Neural cell (in vitro differentiated cells): Measurements from ENCODE around the gene MALAT1. TPM values are rescaled to one million over a fixed set of nuclear protein-coding genes. Genes with fewer than 3 reads are reported as not detected.

Experiments
- H2AFZ ChIP-seq: fragments of 200-600, 300-800 bp; sonication (generic), shearing (Covaris generic); 2 replicates; pipeline ENCODE4 v1.6.0; 2014; ENCODE audit warnings: low read depth, mild to moderate bottlenecking, antibody characterized with exemption, low read length, moderate library complexity
- H3F3A ChIP-seq: fragments of 200-600 bp; shearing (Covaris generic); 2 replicates; pipeline ENCODE4 v1.6.1; 2016; ENCODE audit warnings: mild to moderate bottlenecking, moderate library complexity, mixed read lengths, antibody characterized with exemption, low read length; ENCODE audit not compliant: insufficient read depth, poor library complexity, severe bottlenecking
- H3K27ac ChIP-seq: fragments of 200-600, 300-800 bp; sonication (generic), shearing (Covaris generic); 2 replicates; pipeline ENCODE4 v1.5.1; 2014; ENCODE audit warnings: mild to moderate bottlenecking, low read length, moderate library complexity
- H3K27me3 ChIP-seq: fragments of 300-800, 200-600 bp; sonication (generic), shearing (Covaris generic); 2 replicates; pipeline ENCODE4 v1.6.0; 2014; ENCODE audit warnings: mild to moderate bottlenecking, low read depth, low read length, moderate library complexity; ENCODE audit not compliant: insufficient read depth
- H3K36me3 ChIP-seq: fragments of 300-800, 200-600 bp; sonication (generic), shearing (Covaris generic); 2 replicates; pipeline ENCODE4 v1.5.1; 2014; ENCODE audit warnings: mild to moderate bottlenecking, antibody characterized with exemption, low read length, moderate library complexity; ENCODE audit not compliant: insufficient read depth
- H3K4me2 ChIP-seq: fragments of 300-800, 200-600 bp; sonication (generic), shearing (Covaris generic); 2 replicates; pipeline ENCODE4 v1.6.0; 2014; ENCODE audit warnings: mild to moderate bottlenecking, low read length
- H3K4me3 ChIP-seq: fragments of 300-800, 200-600 bp; sonication (generic), shearing (Covaris generic); 2 replicates; pipeline ENCODE4 v1.5.1; 2014; ENCODE audit warnings: mild to moderate bottlenecking, low read length, moderate library complexity
- H3K79me2 ChIP-seq: fragments of 200-600 bp; shearing (Covaris generic); replicated peaks from 2 replicates; pipeline ENCODE4 v1.6.0; 2014; ENCODE audit warnings: mild to moderate bottlenecking, low read length, moderate library complexity; ENCODE audit not compliant: insufficient read depth
- H3K9ac ChIP-seq: fragments of 300-800, 200-600 bp; sonication (generic), shearing (Covaris generic); 2 replicates; pipeline ENCODE4 v1.6.1; 2016; ENCODE audit warnings: mild to moderate bottlenecking, low read length, mixed read lengths
- H3K9me2 ChIP-seq: fragments of 200-600 bp; shearing (Covaris generic); 2 replicates; pipeline ENCODE4 v1.6.1; 2016; ENCODE audit warnings: mild to moderate bottlenecking, low read length, mixed read lengths; ENCODE audit not compliant: insufficient read depth
- H3K9me3 ChIP-seq: fragments of 200-600, 300-800 bp; sonication (generic), shearing (Covaris generic); 2 replicates; pipeline ENCODE4 v1.6.1; 2016; ENCODE audit warnings: mild to moderate bottlenecking, mixed run types, low read length, moderate library complexity, mixed read lengths
- H4K20me1 ChIP-seq: fragments of 200-600 bp; shearing (Covaris generic); 2 replicates; pipeline ENCODE4 v1.6.1; 2016; ENCODE audit warnings: mild to moderate bottlenecking, mixed run types; ENCODE audit not compliant: insufficient read depth
- CTCF ChIP-seq: fragments of 450-650 bp; IDR thresholded peaks from 2 replicates; pipeline ENCODE4 v1.5.1; 2014; ENCODE audit warnings: antibody characterized with exemption, mild to moderate bottlenecking, moderate library complexity; ENCODE audit not compliant: poor library complexity, severe bottlenecking
- EP300 ChIP-seq: fragments of 450-650 bp; conservative IDR thresholded peaks from 2 replicates; pipeline ENCODE4 v1.6.1; 2014; ENCODE audit warnings: antibody characterized with exemption, mild to moderate bottlenecking, moderate library complexity; ENCODE audit not compliant: poor library complexity, severe bottlenecking
- EZH2 ChIP-seq: fragments of 200-600, 300-800 bp; shearing (Covaris generic), sonication (generic); IDR thresholded peaks from 2 replicates; pipeline ENCODE4 v1.6.1; 2014; ENCODE audit warnings: antibody characterized with exemption, low read length, borderline replicate concordance, mild to moderate bottlenecking; ENCODE audit not compliant: insufficient read depth, poor library complexity, severe bottlenecking
- MXI1 ChIP-seq: fragments of 450-650 bp; conservative IDR thresholded peaks from 2 replicates; pipeline ENCODE4 v1.6.1; 2014; ENCODE audit warnings: antibody characterized with exemption, mild to moderate bottlenecking; ENCODE audit not compliant: poor library complexity, severe bottlenecking
- POLR2AphosphoS5 ChIP-seq: IDR thresholded peaks from 2 replicates; pipeline ENCODE4 v1.6.1; 2012
- RAD21 ChIP-seq: fragments of 450-650 bp; conservative IDR thresholded peaks from 2 replicates; pipeline ENCODE4 v1.6.1; 2014; ENCODE audit warnings: antibody characterized with exemption, mild to moderate bottlenecking, moderate library complexity
- REST ChIP-seq: IDR thresholded peaks from 2 replicates; pipeline ENCODE4 v1.6.1; 2012; ENCODE audit warnings: borderline replicate concordance
- SMC3 ChIP-seq: fragments of 450-650 bp; conservative IDR thresholded peaks from 2 replicates; pipeline ENCODE4 v1.6.1; 2014; ENCODE audit warnings: antibody characterized with exemption, mild to moderate bottlenecking, moderate library complexity; ENCODE audit not compliant: poor library complexity
- TAF1 ChIP-seq: IDR thresholded peaks from 2 replicates; pipeline ENCODE4 v1.6.1; 2012; ENCODE audit warnings: low read depth
- polyA plus RNA-seq: library from polyadenylated mRNA; depleted of rRNA; stranded (reverse); fragments of >200 nt; gene quantifications from 2 replicates; pipeline ENCODE4 v1.2.3, GENCODE V29; 2014

The MALAT1 gene
- polyA plus RNA-seq, 1 donor from 2014 or later, result 1,383 TPM

GRCh38 chr11:65488273-65489034, 10.4 kb upstream of the MALAT1 start:
- no peak overlapping the region for H2AFZ ChIP-seq
- peaks cover 18% of the 10 kb centered on the region for H3F3A ChIP-seq
- H3K27me3 ChIP-seq, result no peaks in the 10 kb centered on the region
- peak overlapping the region; percentile 100 for H3K27ac ChIP-seq
- H3K9me2 ChIP-seq, result no peaks in the 10 kb centered on the region
- peak overlapping the region; percentile 99 for H3K9ac ChIP-seq
- no peaks in the 10 kb centered on the region for H3K36me3 ChIP-seq
- H3K4me3 ChIP-seq, result peak overlapping the region; percentile 73
- TF ChIP-seq SMC3 (no peak), EP300 (no peak), TAF1 (peak; percentile 15), RAD21 (no peak), REST (peak; percentile 82), POLR2AphosphoS5 (no peak), MXI1 (no peak)
- H4K20me1 ChIP-seq, result no peaks in the 10 kb centered on the region
- no peaks in the 10 kb centered on the region for H3K9me3 ChIP-seq
- peaks cover 88% of the 10 kb centered on the region for H3K79me2 ChIP-seq
- peak overlapping the region; percentile 96 for H3K4me2 ChIP-seq

DNA sequence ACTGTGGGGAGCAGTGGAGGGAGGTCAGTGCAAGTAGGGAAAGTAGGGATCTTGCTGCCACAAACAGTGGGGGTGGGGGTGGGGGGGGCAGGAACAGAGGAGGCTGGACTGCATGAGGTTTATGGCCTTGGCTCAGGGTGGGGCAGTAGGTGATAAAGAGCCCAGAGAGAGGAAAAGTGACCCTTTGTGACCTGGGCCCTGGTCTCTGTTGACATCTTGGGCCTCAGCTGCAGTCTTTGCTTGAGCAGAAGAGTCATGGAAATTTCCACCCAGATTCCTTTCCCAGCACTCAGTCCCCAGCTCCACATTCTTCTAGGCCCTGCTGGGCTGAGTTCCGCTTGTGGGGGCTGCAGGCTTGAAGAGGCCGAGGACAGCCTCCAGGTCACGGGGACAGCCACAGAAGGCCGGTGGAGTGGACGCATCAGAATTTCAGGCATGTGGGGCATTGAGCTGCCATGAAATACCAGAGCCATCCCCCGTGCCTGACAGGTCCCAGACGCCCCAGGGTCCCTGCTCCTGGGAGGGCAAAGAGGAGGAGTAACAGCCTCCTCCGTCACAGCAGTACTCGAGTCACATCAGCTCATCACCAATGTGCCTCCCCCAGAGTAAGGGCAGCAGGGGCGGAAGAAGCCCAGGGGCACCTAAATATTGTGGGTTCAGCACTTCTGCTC, 9.7 kb upstream of the MALAT1 start:
- peak overlapping the region; percentile 73 for H3K4me3 ChIP-seq
- H3F3A ChIP-seq, result peaks cover 23% of the 10 kb centered on the region
- peaks cover 88% of the 10 kb centered on the region for H3K79me2 ChIP-seq
- no peak overlapping the region for H2AFZ ChIP-seq
- peak overlapping the region; percentile 100 for H3K27ac ChIP-seq
- no peaks in the 10 kb centered on the region for H3K9me3 ChIP-seq
- H3K36me3 ChIP-seq, result no peaks in the 10 kb centered on the region
- H3K9ac ChIP-seq, result peak overlapping the region; percentile 99
- H3K27me3 ChIP-seq, result no peaks in the 10 kb centered on the region
- H3K4me2 ChIP-seq, result peak overlapping the region; percentile 96
- no peaks in the 10 kb centered on the region for H3K9me2 ChIP-seq
- H4K20me1 ChIP-seq, result no peaks in the 10 kb centered on the region
- TF ChIP-seq EP300 (no peak), EZH2 (no peak), RAD21 (no peak), CTCF (no peak), MXI1 (no peak), REST (no peak), POLR2AphosphoS5 (no peak), TAF1 (no peak), SMC3 (no peak)
